Testis (tissue), 3 donors: ENCODE measurements around the gene CXCL13. TPM values are rescaled to one million over a fixed set of nuclear protein-coding genes. Genes with fewer than 3 reads are reported as not detected.
"Not testable (repeated sequence)": the region's sequence is repeated elsewhere in the genome, so short reads cannot be mapped to it uniquely, and the experiment has no call there.

ENCODE experiments used
- DNase-seq: peaks from one replicate; pipeline ENCODE4 v3.0.0-alpha.2; 2019
- H3K27ac ChIP-seq, 2 donors: fragments of 200-600 bp; sonication (generic); one replicate each; pipeline ENCODE4 v1.5.1; 2019
- H3K27me3 ChIP-seq: fragments of 200-600 bp; sonication (generic); one replicate; pipeline ENCODE4 v1.5.1; 2019
- H3K36me3 ChIP-seq: fragments of 200-600 bp; sonication (generic); one replicate; pipeline ENCODE4 v1.5.1; 2017; ENCODE audit warnings: low read depth; ENCODE audit errors: missing control alignments
- H3K4me1 ChIP-seq: fragments of 200-600 bp; sonication (generic); one replicate; pipeline ENCODE4 v1.5.1; 2019
- H3K4me3 ChIP-seq, 2 donors: fragments of 200-600 bp; sonication (generic); one replicate each; pipeline ENCODE4 v1.5.1; 2017 to 2019
- H3K9me3 ChIP-seq: fragments of 200-600 bp; sonication (generic); one replicate; pipeline ENCODE4 v1.5.1; 2017
- CTCF ChIP-seq, 3 experiments: fragments of 450-650 bp in 2 of 3; fragments of 200-600 bp in 1 of 3; sonication (generic) in 1 of 3; IDR thresholded peaks; one replicate each; pipeline ENCODE4 v1.5.1; 2016 to 2019; ENCODE audit warnings: antibody characterized with exemption in 3 of 3, mild to moderate bottlenecking in 2 of 3, moderate library complexity in 1 of 3
- POLR2A ChIP-seq: fragments of 450-650 bp; IDR thresholded peaks from one replicate; pipeline ENCODE4 v1.6.1; 2017; ENCODE audit warnings: antibody characterized with exemption, mild to moderate bottlenecking, moderate library complexity
- WGBS, 2 donors: methylation state at CpG; one replicate each; pipeline ENCODE4 v1.1.5; 2018; 5-methylcytosine and 5-hydroxymethylcytosine counted together
- intact Hi-C: fragments of 100-400 bp; cut with DNase I; formaldehyde crosslinking; loops from one replicate; pipeline ENCODE4 v1.15.1; 2023; ENCODE audit warnings: low total_unique reads
- polyA plus RNA-seq: library from polyadenylated mRNA; stranded (reverse); fragments of 350-450 nt; fragmentation: Illumina TruSeq; extraction: RNeasy Lipid Tissue Mini Kit (QIAGEN cat#74804); gene quantifications from one replicate; pipeline ENCODE4 v1.2.3, GENCODE V29; 2014; ENCODE audit warnings: low read depth, low replicate concordance; ENCODE audit not compliant: insufficient read depth
- total RNA-seq, 2 donors: library from RNA; depleted of rRNA; stranded (reverse); fragments of >200 nt; gene quantifications; one replicate each; pipeline ENCODE4 v1.2.3, GENCODE V29; 2016

Gene CXCL13
- total and polyA plus RNA-seq, 3 donors from 2014 or later: 0.56 to 2.0 (median 1.7) TPM

GRCh38 chr4:77631276-77631675 lies 25.7 kb downstream of the CXCL13 start:
- Histone ChIP-seq H3K27me3 (no peaks in the 10 kb centered on the region), H3K36me3 (no peaks in the 10 kb centered on the region), H3K4me1 (no peaks in the 10 kb centered on the region), H3K4me3 (no peak overlapping the region), H3K9me3 (no peaks in the 10 kb centered on the region), H3K27ac (no peak overlapping the region)
- intact Hi-C loops: no loop called here
- TF ChIP-seq CTCF (IDR thresholded peaks at IDR 0.05): no peak
- no peak for TF ChIP-seq POLR2A
- DNase-seq: no peak
- WGBS, 2 donors: 89 to 90% methylated on average over 1 of the region's 1 CpG

GRCh38 chr4:77634132-77634785 lies 28.6 kb downstream of the CXCL13 start:
- H3K27ac ChIP-seq: no peak overlapping the region
- no peak for DNase-seq
- WGBS, 2 donors: 82 to 88% methylated on average over 6 of the region's 6 CpGs
- TF ChIP-seq POLR2A (no peak), CTCF (IDR thresholded peaks at IDR 0.05) (no peak)
- H3K36me3 ChIP-seq: no peaks in the 10 kb centered on the region
- H3K9me3 ChIP-seq: no peaks in the 10 kb centered on the region
- intact Hi-C loops: no loop called here
- no peak overlapping the region for H3K4me3 ChIP-seq
- no peaks in the 10 kb centered on the region for H3K27me3 ChIP-seq
- H3K4me1 ChIP-seq: no peaks in the 10 kb centered on the region

GRCh38 chr4:77635246-77635645 lies 29.6 kb downstream of the CXCL13 start:
- no peak for DNase-seq
- TF ChIP-seq POLR2A: no peak
- no peak for TF ChIP-seq CTCF (IDR thresholded peaks at IDR 0.05)

GRCh38 chr4:77635876-77636275 lies 30.3 kb downstream of the CXCL13 start:
- Histone ChIP-seq H3K4me1 (no peaks in the 10 kb centered on the region), H3K27me3 (no peaks in the 10 kb centered on the region), H3K36me3 (no peaks in the 10 kb centered on the region), H3K4me3 (no peak overlapping the region), H3K9me3 (no peaks in the 10 kb centered on the region), H3K27ac (no peak overlapping the region)
- TF ChIP-seq CTCF (IDR thresholded peaks at IDR 0.05): no peak
- TF ChIP-seq POLR2A: no peak
- WGBS, 2 donors: 57 to 63% methylated on average over 1 to 4 of the region's 4 CpGs
- DNase-seq: no peak
- intact Hi-C loops: no loop called here

More at GRCh38 chr4:77635246-77635645, 29.6 kb downstream of the CXCL13 start:
- intact Hi-C loops: no loop called here
- WGBS, 2 donors: 88 to 90% methylated on average over 7 of the region's 7 CpGs
- Histone ChIP-seq H3K4me3 (no peak overlapping the region), H3K36me3 (no peaks in the 10 kb centered on the region), H3K27ac (no peak overlapping the region), H3K4me1 (no peaks in the 10 kb centered on the region), H3K27me3 (no peaks in the 10 kb centered on the region), H3K9me3 (no peaks in the 10 kb centered on the region)

GRCh38 chr4:77636902-77637301 lies 31.3 kb downstream of the CXCL13 start:
- no peak overlapping the region for H3K4me3 ChIP-seq

GRCh38 chr4:77644069-77644468 lies 38.4 kb downstream of the CXCL13 start:
- H3K36me3 ChIP-seq, H3K27ac ChIP-seq, H3K4me3 ChIP-seq, H3K4me1 ChIP-seq, H3K27me3 ChIP-seq, DNase-seq, H3K9me3 ChIP-seq, intact Hi-C loops: not testable (repeated sequence)
- WGBS, 2 donors: 80 to 90% methylated on average over 1 of the region's 1 CpG

More at GRCh38 chr4:77636902-77637301, 31.3 kb downstream of the CXCL13 start:
- no peaks in the 10 kb centered on the region for H3K27me3 ChIP-seq
- no peak overlapping the region for H3K27ac ChIP-seq
- WGBS, 2 donors: 59 to 85% methylated on average over 3 of the region's 3 CpGs
- TF ChIP-seq POLR2A (no peak), CTCF (IDR thresholded peaks at IDR 0.05) (no peak)
- H3K9me3 ChIP-seq: no peaks in the 10 kb centered on the region
- no peaks in the 10 kb centered on the region for H3K4me1 ChIP-seq
- no peaks in the 10 kb centered on the region for H3K36me3 ChIP-seq
- no peak for DNase-seq
- intact Hi-C loops: no loop called here
